GM20431 (cell line): ENCODE results near the gene ERCC6.

Experiments used
- in situ Hi-C: fragments of 300-500 bp; cut with MseI, MboI; formaldehyde crosslinking; loops from one replicate; pipeline ENCODE4 v1.15.0; 2020; ENCODE audit warnings: low sequenced_read_pairs; ENCODE audit not compliant: unreplicated experiment

ERCC6 gene

DNA sequence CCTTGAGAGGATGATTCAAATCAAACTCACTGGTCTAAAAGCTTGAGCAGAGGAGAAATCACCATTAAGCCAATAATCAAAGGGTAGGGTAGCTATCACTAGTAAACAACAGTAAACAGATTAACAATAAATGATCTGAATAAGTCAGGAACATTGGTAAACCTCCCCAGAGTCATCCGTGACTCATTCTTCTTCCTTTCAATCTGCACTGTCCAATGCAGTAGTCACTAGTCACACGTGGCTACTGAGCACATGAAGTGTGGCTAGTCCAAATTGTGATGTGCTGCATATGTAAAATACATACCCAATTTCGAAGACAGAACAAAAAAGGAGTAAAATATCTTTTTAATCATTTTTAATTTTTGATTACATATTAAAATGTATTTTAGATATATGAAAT lies 64.0 kb downstream of the ERCC6 start:
- in situ Hi-C loops, result no loop called here

GRCh38 chr10:49471532-49471931 lies 67.4 kb downstream of the ERCC6 start:
- in situ Hi-C loops, result no loop called here

DNA sequence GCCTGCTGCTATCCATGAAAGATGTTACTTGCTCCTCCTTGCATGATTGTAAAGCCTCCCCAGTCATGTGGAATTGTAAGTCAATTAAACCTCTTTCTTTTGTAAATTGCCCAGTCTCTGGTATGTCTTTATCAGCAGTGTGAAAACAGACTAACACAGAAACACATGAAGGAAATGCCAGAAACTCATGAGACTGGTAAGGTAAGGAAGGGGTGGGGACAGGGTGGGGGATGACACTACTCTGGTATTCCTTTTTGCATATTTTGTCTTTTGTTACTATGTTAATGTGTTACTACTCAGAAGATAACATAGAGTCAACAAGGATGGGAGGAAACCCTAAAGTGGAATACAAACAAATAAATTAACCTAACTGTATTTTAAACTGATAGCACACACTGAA lies 73.2 kb downstream of the ERCC6 start:
- in situ Hi-C loops, result no loop called here
